Mesendoderm (in vitro differentiated cells): ENCODE results near the gene MARCHF10. TPM values are rescaled to one million over a fixed set of nuclear protein-coding genes. Genes with fewer than 3 reads are reported as not detected.

ENCODE experiments used
- DNase-seq: peaks from one replicate; pipeline ENCODE4 v3.0.0; 2013
- H2AK5ac ChIP-seq: 2 replicates; pipeline ENCODE4 v1.6.1; 2013; ENCODE audit warnings: low read length, inconsistent platforms
- H2BK120ac ChIP-seq: 2 replicates; pipeline ENCODE4 v1.6.1; 2013; ENCODE audit warnings: low read depth, mild to moderate bottlenecking, low read length, moderate library complexity, mixed read lengths
- H2BK15ac ChIP-seq: replicated peaks from 2 replicates; pipeline ENCODE4 v1.6.1; 2013; ENCODE audit warnings: low read depth, mild to moderate bottlenecking, moderate library complexity
- H2BK5ac ChIP-seq: 2 replicates; pipeline ENCODE4 v1.6.1; 2013; ENCODE audit warnings: low read length, inconsistent platforms
- H3K18ac ChIP-seq: 2 replicates; pipeline ENCODE4 v1.6.1; 2013; ENCODE audit warnings: mild to moderate bottlenecking, low read length, mixed read lengths
- H3K23ac ChIP-seq: one replicate; pipeline ENCODE4 v1.6.1; 2013; ENCODE audit warnings: low read length
- H3K27ac ChIP-seq: 2 replicates; pipeline ENCODE4 v1.5.1; 2013; ENCODE audit warnings: low read depth, mild to moderate bottlenecking, inconsistent platforms, low read length, moderate library complexity
- H3K27me3 ChIP-seq: 2 replicates; pipeline ENCODE4 v1.6.1; 2013; ENCODE audit warnings: low read length, control low read depth, mild to moderate bottlenecking, inconsistent platforms; ENCODE audit not compliant: insufficient read depth, poor library complexity
- H3K36me3 ChIP-seq: 2 replicates; pipeline ENCODE4 v1.6.1; 2013; ENCODE audit warnings: low read length, inconsistent platforms; ENCODE audit not compliant: control insufficient read depth, insufficient read depth
- H3K4ac ChIP-seq: one replicate; pipeline ENCODE4 v1.6.1; 2013; ENCODE audit warnings: low read depth, mild to moderate bottlenecking, low read length, moderate library complexity
- H3K4me1 ChIP-seq: 2 replicates; pipeline ENCODE4 v1.6.1; 2013; ENCODE audit warnings: low read depth, low read length, inconsistent platforms; ENCODE audit not compliant: control insufficient read depth
- H3K4me2 ChIP-seq: 2 replicates; pipeline ENCODE4 v1.6.1; 2013; ENCODE audit warnings: low read length
- H3K4me3 ChIP-seq: 2 replicates; pipeline ENCODE4 v1.5.1; 2013; ENCODE audit warnings: mild to moderate bottlenecking, low read length
- H3K56ac ChIP-seq: one replicate; pipeline ENCODE4 v1.6.1; 2013; ENCODE audit warnings: low read length
- H3K79me1 ChIP-seq: 2 replicates; pipeline ENCODE4 v1.6.1; 2013; ENCODE audit warnings: low read length, inconsistent platforms
- H3K79me2 ChIP-seq: 2 replicates; pipeline ENCODE4 v1.6.1; 2013; ENCODE audit warnings: mild to moderate bottlenecking, low read length; ENCODE audit not compliant: control insufficient read depth, insufficient read depth
- H3K9ac ChIP-seq: 2 replicates; pipeline ENCODE4 v1.6.1; 2013; ENCODE audit warnings: low read length, inconsistent platforms
- H4K5ac ChIP-seq: one replicate; pipeline ENCODE4 v1.6.1; 2013; ENCODE audit warnings: low read length
- H4K8ac ChIP-seq: one replicate; pipeline ENCODE4 v1.6.1; 2013; ENCODE audit warnings: low read depth, mild to moderate bottlenecking, control low read depth, low read length, moderate library complexity
- WGBS: extraction: QIAGEN DNeasy Blood & Tissue Kit; methylation state at CpG from one replicate; pipeline ENCODE4 v1.1.7; 2013; ENCODE audit warnings: low lambda C conversion rate, missing lambda C conversion rate; ENCODE audit not compliant: insufficient coverage; ENCODE audit errors: extremely low coverage; 5-methylcytosine and 5-hydroxymethylcytosine counted together
- small RNA-seq: library from polyadenylated mRNA; stranded (forward); fragments of <200 nt; extraction: miRNeasy Mini kit (QIAGEN cat#:217004); gene quantifications from one replicate; pipeline ENCODE3, GENCODE V24; 2013; ENCODE audit not compliant: insufficient read depth

The MARCHF10 gene

DNA sequence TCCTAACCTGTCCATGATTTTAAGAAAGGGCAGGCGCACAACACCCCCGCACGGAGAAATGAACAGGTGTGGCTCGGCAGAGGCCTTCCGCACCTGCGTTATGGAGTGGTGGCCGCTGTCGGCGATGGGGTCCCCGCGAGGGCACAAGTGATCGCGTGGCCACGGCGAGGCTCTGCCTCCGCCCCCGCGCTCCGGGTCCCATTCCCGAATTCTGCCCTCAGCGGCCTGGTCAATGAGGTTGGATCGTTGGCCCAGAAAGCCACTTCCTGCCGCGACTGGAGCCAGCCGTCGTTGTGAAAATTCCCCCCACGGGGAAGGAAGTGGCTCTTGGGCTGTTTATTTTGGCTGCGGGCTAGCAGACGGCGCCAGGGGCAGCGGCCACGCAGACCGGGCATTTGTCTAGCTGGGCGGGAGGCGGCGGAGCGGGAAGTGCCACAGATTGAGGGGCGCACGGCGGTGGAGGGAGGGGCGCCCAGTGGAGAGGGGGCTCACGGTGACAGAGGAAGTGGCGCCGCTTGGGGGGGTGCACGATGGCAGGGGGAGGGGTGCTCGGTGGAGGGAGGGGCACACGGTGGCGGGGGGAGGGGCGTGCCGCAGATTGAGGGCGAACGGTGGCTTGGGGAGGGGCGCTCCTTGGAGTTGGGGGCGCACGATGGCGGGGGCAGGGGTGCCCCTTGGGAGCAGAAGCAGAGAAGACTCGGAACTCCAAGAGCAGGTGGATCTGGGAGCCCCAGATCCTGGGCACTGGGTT lies 155.7 kb downstream of the MARCHF10 start:
- H3K4me2 ChIP-seq: peak overlapping the region; percentile 73
- H3K79me2 ChIP-seq: peaks cover 2% of the 10 kb centered on the region
- peak overlapping the region; percentile 15 for H2BK15ac ChIP-seq
- peak overlapping the region; percentile 81 for H3K23ac ChIP-seq
- H3K27me3 ChIP-seq: no peaks in the 10 kb centered on the region
- peak overlapping the region; percentile 78 for H4K8ac ChIP-seq
- H3K56ac ChIP-seq: peak overlapping the region; percentile 84
- peak overlapping the region; percentile 69 for H2BK5ac ChIP-seq
- DNase-seq: peak; percentile 88
- H3K4ac ChIP-seq: peak overlapping the region; percentile 94
- peak overlapping the region; percentile 17 for H2BK120ac ChIP-seq
- WGBS: no CpG with 5 or more reads among the region's 57 CpGs
- H3K9ac ChIP-seq: peak overlapping the region; percentile 82
- peaks cover 1% of the 10 kb centered on the region for H3K36me3 ChIP-seq
- peak overlapping the region; percentile 95 for H3K18ac ChIP-seq
- H3K4me3 ChIP-seq: peak overlapping the region; percentile 27
- peak overlapping the region; percentile 69 for H2AK5ac ChIP-seq
- H3K4me1 ChIP-seq: peaks cover 9% of the 10 kb centered on the region
- no peak overlapping the region for H4K5ac ChIP-seq
- H3K27ac ChIP-seq: peak overlapping the region; percentile 99
- H3K79me1 ChIP-seq: peaks cover 8% of the 10 kb centered on the region

Small RNA genes lying within 50 kb of the gene (small RNA-seq; reads per million reads assigned to genes)
- gene RF00019: not detected
- not detected for gene RNU6-446P
